CD4-positive, alpha-beta T cell treated with Interleukin-2 at 100 ng/mL for 4 hours (primary cell): ENCODE data around the gene TEX14.
"Not testable (repeated sequence)": the region's sequence is repeated elsewhere in the genome, so short reads cannot be mapped to it uniquely, and the experiment has no call there.

ENCODE experiments used
- DNase-seq: peaks from one replicate; pipeline ENCODE4 v3.0.0-alpha.2; 2020; ENCODE audit warnings: low spot score

The TEX14 gene

GRCh38 chr17:58560511-58560910 is 131.3 kb downstream of the TEX14 start:
- DNase-seq = no peak

GRCh38 chr17:58557981-58558380 is 133.9 kb downstream of the TEX14 start:
- DNase-seq = no peak

GRCh38 chr17:58556833-58557250 is 135.0 kb downstream of the TEX14 start:
- DNase-seq = no peak

DNA sequence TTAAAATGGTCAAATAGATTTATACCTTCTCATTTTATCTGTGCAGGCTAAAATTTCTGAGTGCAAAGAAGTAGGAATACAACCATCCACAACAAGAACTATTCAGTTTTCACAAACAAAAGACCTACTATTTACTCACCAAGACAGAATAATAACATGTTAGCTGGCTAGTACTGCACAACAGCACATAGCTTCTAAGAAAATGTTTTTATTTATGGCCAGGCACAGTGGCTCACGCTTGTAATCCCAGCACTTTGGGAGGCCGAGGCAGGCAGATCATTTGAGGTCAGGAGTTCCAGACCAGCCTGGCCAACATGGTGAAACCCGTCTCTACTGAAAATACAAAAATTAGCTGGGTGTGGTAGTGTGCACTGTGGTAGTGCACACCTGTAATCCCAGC is 136.7 kb downstream of the TEX14 start:
- DNase-seq = not testable (repeated sequence)

GRCh38 chr17:58541249-58541648 is 150.6 kb downstream of the TEX14 start:
- no peak for DNase-seq

DNA sequence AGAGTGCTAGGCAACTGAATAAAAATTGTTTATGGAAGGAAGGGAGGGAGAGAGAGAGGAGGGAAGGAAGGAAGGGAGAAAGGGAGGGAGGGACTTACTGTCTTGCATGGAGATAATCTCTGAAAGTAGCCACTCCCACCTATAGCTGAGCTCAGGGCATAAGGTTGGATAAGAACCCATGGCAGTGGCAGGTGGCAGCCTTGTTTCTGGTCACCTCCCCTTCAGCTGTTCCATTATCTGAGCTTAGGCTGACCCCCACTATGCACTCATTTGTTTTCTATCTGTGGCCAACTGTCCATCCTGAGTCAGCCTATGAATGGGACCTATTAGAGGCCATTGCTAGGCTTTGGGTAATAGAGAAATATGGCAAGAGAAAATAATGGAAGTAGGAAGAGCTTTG is 152.1 kb downstream of the TEX14 start:
- no peak for DNase-seq

DNA sequence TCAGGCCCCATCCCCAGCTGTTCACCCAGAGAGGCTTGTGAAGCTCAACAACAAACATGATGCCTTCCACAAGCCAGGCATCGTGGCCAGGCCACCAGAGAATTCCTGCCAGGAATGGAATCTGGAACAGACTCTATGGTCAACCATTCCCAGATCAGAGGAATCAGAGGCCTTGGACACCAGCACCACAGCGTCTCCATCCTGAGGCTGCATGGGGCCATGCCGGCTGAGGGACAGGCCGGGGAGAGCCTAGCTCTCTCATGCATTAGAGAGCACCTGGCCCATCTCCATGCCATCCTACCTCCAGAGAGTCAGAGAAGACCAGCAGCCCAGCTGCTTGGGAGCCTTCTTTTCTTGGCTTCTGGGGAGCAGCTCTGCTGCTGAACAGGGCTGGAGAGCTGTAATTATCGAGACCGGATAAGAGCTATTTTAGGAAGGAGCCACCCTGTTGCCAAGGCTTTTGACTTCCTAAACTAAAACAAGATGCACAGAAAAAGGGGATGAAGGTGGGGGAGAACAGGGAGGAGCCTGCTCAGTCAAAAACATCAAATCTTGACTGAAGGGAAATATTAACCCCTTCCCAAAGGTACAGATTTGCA is 152.9 kb downstream of the TEX14 start:
- no peak for DNase-seq

- DNase-seq = no peak
These were observed 154.6 kb downstream of the TEX14 start for GRCh38 chr17:58537266-58537665.

DNA sequence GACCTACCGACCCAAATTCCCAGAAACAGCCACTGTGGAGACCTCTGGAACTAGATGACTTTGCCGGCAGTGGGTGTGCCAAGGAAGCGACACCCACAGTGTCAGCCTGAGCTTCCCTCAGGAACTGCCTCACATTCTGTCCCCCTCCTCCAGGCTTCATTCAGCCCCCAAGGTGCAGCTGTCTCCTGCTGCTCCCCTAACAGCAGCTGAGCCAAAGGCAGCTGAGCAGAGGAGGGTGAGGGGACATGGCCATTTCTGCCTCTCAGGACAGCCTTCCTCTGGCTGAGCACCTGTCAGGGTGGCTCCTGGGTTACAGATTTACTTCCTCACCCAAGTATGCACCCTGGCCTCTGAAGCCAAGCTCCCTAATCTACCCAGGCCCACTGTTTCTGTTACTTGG is 155.3 kb downstream of the TEX14 start:
- DNase-seq = no peak

- no peak for DNase-seq
These were observed 156.4 kb downstream of the TEX14 start for GRCh38 chr17:58535431-58535830.

DNA sequence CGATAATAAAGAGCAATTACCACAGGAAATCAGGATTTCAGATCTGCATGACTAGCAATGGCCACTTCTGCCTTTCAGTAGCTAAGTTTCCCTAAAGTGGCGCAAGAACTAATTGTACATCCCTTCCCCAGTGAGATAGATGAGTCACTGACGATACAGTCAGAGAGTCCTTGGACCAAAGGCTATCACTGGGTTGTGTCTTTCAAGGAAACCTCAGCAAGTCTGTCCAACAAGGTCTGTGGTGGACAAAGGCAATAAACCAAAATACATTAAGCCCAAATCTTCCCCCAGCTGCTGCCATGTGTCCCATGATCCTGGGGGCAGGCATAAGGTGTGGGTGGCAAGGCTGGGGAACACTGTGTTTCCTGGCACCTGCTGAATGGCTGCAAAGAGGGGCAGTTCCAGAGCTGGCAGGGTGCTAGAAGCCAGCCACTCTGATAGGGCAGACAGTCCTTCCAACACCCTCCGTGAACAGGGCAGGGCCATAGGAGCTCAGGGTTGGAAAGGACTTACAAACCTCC is 156.9 kb downstream of the TEX14 start:
- no peak for DNase-seq

- DNase-seq = no peak
These were observed 157.5 kb downstream of the TEX14 start for GRCh38 chr17:58534331-58534730.

DNA sequence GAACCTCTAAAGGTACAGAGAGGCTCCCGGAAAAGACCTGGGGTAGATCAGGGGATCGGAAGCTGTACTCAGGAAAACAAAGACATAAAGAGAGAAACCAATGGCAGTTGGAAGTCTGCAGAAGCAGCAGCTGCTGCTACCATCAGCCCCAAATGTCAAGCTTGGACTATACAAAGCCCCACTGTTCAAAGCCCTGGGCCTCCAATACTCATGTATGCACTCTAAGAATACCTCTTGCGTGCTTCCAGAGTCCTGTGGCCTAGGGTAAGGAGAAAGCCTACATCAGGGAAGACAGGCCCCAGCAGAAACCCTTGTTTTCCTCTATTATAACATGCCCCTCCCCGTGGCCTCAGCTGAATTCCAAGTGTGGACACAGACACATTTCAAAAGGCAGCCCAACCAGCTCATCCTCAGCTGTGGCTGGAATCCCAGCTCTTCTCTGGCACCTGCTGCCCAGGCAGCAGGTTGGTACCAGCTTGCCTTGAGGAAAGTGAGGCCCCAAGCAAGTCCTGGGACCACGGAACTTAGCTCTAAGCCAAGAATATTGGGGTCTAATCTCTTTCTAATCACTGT is 158.1 kb downstream of the TEX14 start:
- DNase-seq = no peak

DNA sequence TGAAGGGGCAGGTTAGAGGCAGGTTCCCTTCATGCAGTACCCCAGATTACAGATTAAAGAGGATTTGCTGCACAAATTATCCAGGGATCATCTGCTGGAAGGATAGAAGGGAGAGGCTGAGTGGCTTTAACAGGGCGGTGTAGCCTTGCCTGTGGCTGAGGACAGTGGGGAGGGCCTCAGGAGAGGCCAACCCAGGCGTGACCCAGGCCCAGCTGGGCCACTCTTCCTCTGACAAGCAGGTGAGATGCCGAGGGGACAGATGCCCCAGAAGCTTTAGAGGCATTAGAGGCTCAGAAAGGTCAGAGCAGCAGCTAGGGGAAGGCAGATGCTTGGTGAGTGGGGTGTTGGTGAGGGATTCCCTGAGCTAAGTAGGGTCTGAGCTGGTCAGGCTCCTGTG is 159.3 kb downstream of the TEX14 start:
- no peak for DNase-seq

- DNase-seq = peak; percentile 54
These were observed 159.9 kb downstream of the TEX14 start for GRCh38 chr17:58531661-58532554.

DNA sequence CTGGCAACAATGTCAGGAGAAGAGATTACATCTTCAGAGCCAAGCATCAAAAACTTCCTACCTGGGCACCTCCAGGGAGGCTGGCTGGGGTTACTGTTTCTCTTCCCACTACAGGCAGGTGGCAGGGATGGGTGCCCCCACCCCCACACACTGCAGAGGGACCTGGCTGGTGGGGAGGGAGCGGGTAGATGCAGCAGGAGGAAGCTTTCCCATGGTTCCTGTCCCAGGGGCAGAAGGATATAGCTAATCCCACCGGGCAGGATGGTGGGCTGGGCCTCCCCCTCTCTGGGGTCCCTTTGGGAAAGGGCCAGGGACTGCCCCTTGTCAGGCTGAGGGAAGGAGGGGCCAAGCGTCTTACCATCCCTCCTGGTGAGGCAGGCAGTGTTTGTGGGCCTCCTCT is 160.7 kb downstream of the TEX14 start:
- DNase-seq = no peak

- DNase-seq = no peak
These were observed 161.2 kb downstream of the TEX14 start for GRCh38 chr17:58530655-58531054.

DNA sequence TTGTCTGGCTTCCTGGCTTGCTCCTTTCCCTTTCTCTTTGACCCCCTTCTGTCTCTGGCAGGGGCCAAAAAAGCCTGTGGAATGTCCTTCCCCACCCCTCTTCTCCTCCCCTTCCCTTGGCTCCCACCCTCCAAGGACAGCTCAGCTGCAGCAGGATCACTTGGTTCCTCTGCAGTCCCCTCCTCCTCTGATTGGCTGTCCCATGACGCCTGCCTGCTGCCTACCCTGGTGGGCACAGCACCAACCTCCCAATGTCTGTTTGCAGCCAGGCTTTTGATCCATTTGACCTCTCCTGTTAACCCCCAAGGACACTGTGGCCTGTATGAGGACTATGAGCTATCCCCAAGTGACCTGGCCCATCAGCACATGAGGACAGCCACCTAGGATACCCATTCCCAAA is 162.6 kb downstream of the TEX14 start:
- no peak for DNase-seq

DNA sequence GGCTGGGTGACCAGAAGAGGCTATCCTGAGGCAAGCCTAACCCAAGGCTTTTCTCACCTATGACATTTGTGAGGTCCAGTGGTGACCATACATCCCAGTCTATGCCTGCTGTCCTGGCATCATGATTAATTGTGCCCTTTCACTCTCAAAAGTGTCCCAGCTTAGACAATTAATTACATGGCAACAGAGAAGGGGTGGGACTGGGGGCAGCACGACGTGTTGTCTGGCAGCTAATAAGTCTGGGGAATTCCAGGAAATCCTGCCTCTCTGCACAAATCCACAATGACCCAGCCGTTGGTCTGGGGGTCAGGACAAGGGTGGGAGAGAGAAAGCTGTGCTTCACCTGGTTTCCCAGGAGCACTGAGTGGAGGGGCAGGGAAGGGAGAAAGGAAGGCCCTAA is 163.4 kb downstream of the TEX14 start:
- no peak for DNase-seq

DNA sequence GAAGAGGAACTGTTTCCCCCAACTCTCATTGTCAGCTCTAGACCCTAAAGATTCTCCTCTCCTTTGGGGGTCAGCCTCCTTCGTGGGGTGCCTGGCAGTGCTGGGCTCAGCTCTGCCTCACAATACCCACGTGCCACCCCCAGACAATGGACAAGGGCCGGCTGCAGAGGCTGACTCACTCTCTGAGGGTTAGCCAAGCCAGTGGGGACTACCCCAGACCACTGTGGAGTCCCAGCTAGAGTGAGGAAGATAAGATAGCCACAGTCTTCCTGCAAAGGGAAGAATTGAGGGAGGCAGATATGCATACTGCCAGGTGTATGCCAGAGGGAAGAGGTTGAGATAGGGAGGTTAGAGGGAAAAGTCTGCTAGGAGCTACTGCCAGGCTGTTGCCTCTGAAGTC is 163.9 kb downstream of the TEX14 start:
- DNase-seq = no peak

- no peak for DNase-seq
These were observed 164.5 kb downstream of the TEX14 start for GRCh38 chr17:58527306-58527705.

DNA sequence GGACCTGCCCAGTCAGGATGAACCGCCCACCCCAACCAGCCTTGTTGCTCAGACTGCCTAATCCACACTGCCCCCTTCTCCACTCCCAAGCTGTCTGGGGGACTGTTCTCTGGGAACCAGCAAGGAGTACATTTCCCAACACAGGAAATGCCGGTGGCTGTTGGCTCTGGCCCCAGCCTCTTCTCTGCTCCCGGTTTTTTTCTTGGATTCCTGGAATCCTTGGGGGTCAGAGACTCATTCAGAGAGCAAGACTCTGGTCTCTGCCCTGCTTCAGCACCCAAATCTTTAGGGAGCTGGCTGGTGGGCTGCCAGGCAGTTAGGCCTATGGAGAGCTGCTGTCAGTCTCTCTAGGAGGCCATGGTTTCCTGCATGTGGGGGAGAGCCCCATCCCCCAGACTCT is 166.6 kb downstream of the TEX14 start:
- DNase-seq = no peak

DNA sequence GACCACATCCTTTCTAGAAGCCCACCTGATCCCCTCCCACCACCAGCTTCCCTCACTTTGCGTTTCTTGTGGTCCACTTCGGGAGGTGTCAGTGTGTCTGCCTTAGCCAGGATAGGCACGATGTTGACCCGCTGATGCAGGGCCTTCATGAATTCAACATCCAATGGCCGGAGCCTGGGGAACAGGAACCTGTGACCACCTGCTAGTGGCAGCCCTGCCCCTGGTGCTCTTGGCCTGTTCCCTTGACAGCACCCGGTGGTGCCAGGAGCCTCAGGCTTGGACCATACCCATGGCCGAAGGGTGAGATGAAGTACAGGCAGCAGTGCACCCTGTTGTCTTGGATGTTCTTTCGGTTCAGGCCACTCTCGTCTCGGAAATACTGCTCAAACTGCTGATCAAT is 170.2 kb downstream of the TEX14 start:
- DNase-seq = no peak
